HepG2 (cell line): ENCODE data around the gene VAMP2. TPM values are rescaled to one million over a fixed set of nuclear protein-coding genes. Genes with fewer than 3 reads are reported as not detected.
A peak's percentile ranks its signal among the peaks of the same experiment; 100 is the strongest.

Experiments used
- ATF1 ChIP-seq: IDR thresholded peaks from 2 replicates; pipeline ENCODE4 v1.6.1; 2016; ENCODE audit warnings: mild to moderate bottlenecking, control low read depth
- CBX5 ChIP-seq: sonication (generic); formaldehyde crosslinking; IDR thresholded peaks from 2 replicates; pipeline ENCODE4 v1.4.0; 2020; ENCODE audit warnings: missing genetic modification reagents, borderline replicate concordance
- KAT2B ChIP-seq: fragments of 150-350 bp; IDR thresholded peaks from 2 replicates; pipeline ENCODE4 v1.6.1; 2014; ENCODE audit warnings: low read depth, low read length, borderline replicate concordance
- LCORL ChIP-seq, 2 experiments: fragments of 450-650 bp in 1 of 2; sonication (generic) in 1 of 2; formaldehyde crosslinking in 1 of 2; IDR thresholded peaks; 2 replicates each; pipeline versions ENCODE4 v1.5.0 to v1.6.1; 2017 to 2020; ENCODE audit warnings: antibody characterized with exemption in 1 of 2, missing genetic modification reagents in 1 of 2
- NAIF1 ChIP-seq: sonication (generic); formaldehyde crosslinking; IDR thresholded peaks from 2 replicates; pipeline ENCODE4 v1.5.0; 2020; ENCODE audit warnings: mild to moderate bottlenecking, missing genetic modification reagents, borderline replicate concordance
- RARA ChIP-seq: IDR thresholded peaks from 2 replicates; pipeline ENCODE4 v1.6.1; 2016; ENCODE audit warnings: missing genetic modification reagents, missing compliant biosample characterization
- SALL1 ChIP-seq: sonication (generic); formaldehyde crosslinking; IDR thresholded peaks from 2 replicates; pipeline ENCODE4 v1.8.0; 2022; ENCODE audit warnings: mild to moderate bottlenecking, missing genetic modification reagents
- TEAD2 ChIP-seq: sonication (generic); formaldehyde crosslinking; IDR thresholded peaks from 2 replicates; pipeline ENCODE4 v1.9.0; 2021; ENCODE audit warnings: missing genetic modification reagents
- YY1 ChIP-seq: IDR thresholded peaks from 2 replicates; pipeline ENCODE4 v1.6.1; 2011; ENCODE audit warnings: low read length, low read depth, moderate library complexity, mild to moderate bottlenecking; ENCODE audit not compliant: insufficient read depth, insufficient replicate concordance
- ZKSCAN5 ChIP-seq: sonication (generic); formaldehyde crosslinking; IDR thresholded peaks from 2 replicates; pipeline ENCODE4 v1.5.1; 2020; ENCODE audit warnings: mild to moderate bottlenecking, missing genetic modification reagents
- ZMYM3 ChIP-seq: sonication (generic); formaldehyde crosslinking; IDR thresholded peaks from 2 replicates; pipeline ENCODE4 v1.5.1; 2020; ENCODE audit warnings: mild to moderate bottlenecking, missing genetic modification reagents
- ZNF124 ChIP-seq: sonication (generic); formaldehyde crosslinking; IDR thresholded peaks from 2 replicates; pipeline ENCODE4 v1.4.0; 2020; ENCODE audit warnings: missing genetic modification reagents
- ZNF430 ChIP-seq: sonication (generic); formaldehyde crosslinking; IDR thresholded peaks from 2 replicates; pipeline ENCODE4 v1.9.0; 2021; ENCODE audit warnings: mild to moderate bottlenecking, missing genetic modification reagents
- polyA plus RNA-seq, 8 experiments: library from polyadenylated mRNA; depleted of rRNA in 3 of 8; stranded (reverse) in 7 of 8; unstranded in 1 of 8; fragments of >200 nt; fragmentation: Illumina TruSeq in 4 of 8; extraction: Trizol in 4 of 8; gene quantifications; 2 replicates each; pipeline versions ENCODE4 v1.2.1 to v1.2.3, GENCODE V29; 2011 to 2016; ENCODE audit warnings: low read depth in 4 of 8, missing spikeins in 1 of 8, mixed read lengths in 1 of 8; ENCODE audit not compliant: insufficient read depth in 1 of 8
- total RNA-seq, 5 experiments: library from RNA; depleted of rRNA; stranded (reverse); fragments of >200 nt; fragmentation: Illumina TruSeq; extraction: Trizol; gene quantifications; 2 replicates each; pipeline ENCODE4 v1.2.3, GENCODE V29; 2016; ENCODE audit warnings: low read depth in 1 of 5
- TF ChIP-seq, protein P1 (sequence below): sonication (generic); formaldehyde crosslinking; IDR thresholded peaks from 2 replicates; pipeline ENCODE4 v1.9.0; 2021; ENCODE audit warnings: mild to moderate bottlenecking, missing genetic modification reagents
- TF ChIP-seq, protein P2 (sequence below): sonication (generic); formaldehyde crosslinking; IDR thresholded peaks from 2 replicates; pipeline ENCODE4 v1.4.0; 2020; ENCODE audit warnings: missing genetic modification reagents
- TF ChIP-seq, protein P3 (sequence below): sonication (generic); formaldehyde crosslinking; IDR thresholded peaks from 2 replicates; pipeline ENCODE4 v1.5.0; 2020; ENCODE audit warnings: mild to moderate bottlenecking, missing genetic modification reagents
- TF ChIP-seq, protein P4 (sequence below): sonication (generic); formaldehyde crosslinking; IDR thresholded peaks from 2 replicates; pipeline ENCODE4 v1.8.0; 2022; ENCODE audit warnings: mild to moderate bottlenecking, missing genetic modification reagents, borderline replicate concordance

Gene VAMP2
- total and polyA plus RNA-seq, 2 of the 13 experiments (the other 11 are each of a cell fraction or from before 2014, with no cell fraction given): 3.9 to 17.2 TPM

DNA sequence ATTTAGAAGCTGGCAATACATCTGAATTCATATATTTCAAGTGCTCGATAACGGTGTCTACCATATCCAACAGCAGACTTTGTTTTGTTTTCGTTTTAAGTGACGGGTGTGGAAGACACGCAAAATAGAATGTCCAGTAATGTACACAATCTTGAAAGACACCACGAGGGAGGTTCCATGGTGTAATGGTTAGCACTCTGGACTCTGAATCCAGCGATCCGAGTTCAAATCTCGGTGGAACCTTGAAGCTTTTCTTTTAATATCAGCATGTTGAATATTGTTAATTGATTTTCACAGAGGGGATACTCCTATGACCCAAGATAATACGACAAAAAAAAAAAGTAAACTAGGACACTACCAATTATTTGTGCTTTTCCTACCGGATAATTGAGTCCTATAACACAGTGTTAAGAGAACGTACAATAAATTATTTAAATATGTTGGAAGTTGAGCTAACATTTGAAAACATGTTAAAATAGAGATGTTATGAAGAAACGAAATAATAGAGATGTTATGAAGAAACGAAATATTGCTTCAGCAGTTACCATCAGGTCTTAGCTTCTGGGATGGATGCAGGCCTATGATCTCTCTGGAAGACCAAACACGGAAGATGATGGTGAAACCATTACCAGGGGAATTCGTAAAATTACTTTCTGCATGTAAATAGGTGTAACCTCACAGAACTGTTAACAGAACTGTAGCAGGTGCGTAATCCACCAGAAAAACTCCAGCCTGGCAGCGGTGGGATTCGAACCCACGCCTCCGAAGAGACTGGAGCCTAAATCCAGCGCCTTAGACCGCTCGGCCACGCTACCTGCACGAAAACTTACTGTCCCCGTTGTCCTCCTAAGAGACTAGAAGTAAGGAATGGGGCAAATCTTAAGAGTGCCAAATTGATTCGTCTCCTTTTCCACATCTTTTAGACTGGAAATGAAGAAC, 42.9 kb downstream of the VAMP2 start (continued):
- TF ChIP-seq, protein P1, sequence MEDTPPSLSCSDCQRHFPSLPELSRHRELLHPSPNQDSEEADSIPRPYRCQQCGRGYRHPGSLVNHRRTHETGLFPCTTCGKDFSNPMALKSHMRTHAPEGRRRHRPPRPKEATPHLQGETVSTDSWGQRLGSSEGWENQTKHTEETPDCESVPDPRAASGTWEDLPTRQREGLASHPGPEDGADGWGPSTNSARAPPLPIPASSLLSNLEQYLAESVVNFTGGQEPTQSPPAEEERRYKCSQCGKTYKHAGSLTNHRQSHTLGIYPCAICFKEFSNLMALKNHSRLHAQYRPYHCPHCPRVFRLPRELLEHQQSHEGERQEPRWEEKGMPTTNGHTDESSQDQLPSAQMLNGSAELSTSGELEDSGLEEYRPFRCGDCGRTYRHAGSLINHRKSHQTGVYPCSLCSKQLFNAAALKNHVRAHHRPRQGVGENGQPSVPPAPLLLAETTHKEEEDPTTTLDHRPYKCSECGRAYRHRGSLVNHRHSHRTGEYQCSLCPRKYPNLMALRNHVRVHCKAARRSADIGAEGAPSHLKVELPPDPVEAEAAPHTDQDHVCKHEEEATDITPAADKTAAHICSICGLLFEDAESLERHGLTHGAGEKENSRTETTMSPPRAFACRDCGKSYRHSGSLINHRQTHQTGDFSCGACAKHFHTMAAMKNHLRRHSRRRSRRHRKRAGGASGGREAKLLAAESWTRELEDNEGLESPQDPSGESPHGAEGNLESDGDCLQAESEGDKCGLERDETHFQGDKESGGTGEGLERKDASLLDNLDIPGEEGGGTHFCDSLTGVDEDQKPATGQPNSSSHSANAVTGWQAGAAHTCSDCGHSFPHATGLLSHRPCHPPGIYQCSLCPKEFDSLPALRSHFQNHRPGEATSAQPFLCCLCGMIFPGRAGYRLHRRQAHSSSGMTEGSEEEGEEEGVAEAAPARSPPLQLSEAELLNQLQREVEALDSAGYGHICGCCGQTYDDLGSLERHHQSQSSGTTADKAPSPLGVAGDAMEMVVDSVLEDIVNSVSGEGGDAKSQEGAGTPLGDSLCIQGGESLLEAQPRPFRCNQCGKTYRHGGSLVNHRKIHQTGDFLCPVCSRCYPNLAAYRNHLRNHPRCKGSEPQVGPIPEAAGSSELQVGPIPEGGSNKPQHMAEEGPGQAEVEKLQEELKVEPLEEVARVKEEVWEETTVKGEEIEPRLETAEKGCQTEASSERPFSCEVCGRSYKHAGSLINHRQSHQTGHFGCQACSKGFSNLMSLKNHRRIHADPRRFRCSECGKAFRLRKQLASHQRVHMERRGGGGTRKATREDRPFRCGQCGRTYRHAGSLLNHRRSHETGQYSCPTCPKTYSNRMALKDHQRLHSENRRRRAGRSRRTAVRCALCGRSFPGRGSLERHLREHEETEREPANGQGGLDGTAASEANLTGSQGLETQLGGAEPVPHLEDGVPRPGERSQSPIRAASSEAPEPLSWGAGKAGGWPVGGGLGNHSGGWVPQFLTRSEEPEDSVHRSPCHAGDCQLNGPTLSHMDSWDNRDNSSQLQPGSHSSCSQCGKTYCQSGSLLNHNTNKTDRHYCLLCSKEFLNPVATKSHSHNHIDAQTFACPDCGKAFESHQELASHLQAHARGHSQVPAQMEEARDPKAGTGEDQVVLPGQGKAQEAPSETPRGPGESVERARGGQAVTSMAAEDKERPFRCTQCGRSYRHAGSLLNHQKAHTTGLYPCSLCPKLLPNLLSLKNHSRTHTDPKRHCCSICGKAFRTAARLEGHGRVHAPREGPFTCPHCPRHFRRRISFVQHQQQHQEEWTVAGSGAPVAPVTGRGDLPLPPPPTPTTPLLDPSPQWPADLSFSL: no peak
- no peak for TF ChIP-seq ZKSCAN5 (CRISPR knock-in tag)
- TF ChIP-seq NAIF1 (CRISPR knock-in tag): 0 out of 2 replicates have a peak, but pooled peaks have one; percentile 28
- no peak for TF ChIP-seq LCORL (IDR thresholded peaks at IDR 0.05)
- peak; percentile 53; the same call in 1 of the 2 replicates for TF ChIP-seq LCORL (CRISPR knock-in tag; IDR thresholded peaks at IDR 0.05)
- no peak for TF ChIP-seq RARA (CRISPR knock-in tag)
- no peak for TF ChIP-seq TEAD2 (CRISPR knock-in tag)
- no peak; the same call in 1 of the 2 replicates for TF ChIP-seq ZNF430
- TF ChIP-seq, protein P2, sequence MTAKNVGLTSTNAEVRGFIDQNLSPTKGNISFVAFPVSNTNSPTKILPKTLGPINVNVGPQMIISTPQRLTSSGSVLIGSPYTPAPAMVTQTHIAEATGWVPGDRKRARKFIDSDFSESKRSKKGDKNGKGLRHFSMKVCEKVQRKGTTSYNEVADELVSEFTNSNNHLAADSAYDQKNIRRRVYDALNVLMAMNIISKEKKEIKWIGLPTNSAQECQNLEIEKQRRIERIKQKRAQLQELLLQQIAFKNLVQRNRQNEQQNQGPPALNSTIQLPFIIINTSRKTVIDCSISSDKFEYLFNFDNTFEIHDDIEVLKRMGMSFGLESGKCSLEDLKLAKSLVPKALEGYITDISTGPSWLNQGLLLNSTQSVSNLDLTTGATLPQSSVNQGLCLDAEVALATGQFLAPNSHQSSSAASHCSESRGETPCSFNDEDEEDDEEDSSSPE: peak; percentile 26; the same call in 1 of the 2 replicates
- peak; percentile 88 for TF ChIP-seq ZNF124 (CRISPR knock-in tag)
- no peak for TF ChIP-seq KAT2B
- no peak for TF ChIP-seq ZMYM3 (CRISPR knock-in tag)
- peak; percentile 62; the same call in 1 of the 2 replicates for TF ChIP-seq CBX5 (CRISPR knock-in tag)
- TF ChIP-seq YY1: peak; percentile 25
- TF ChIP-seq, protein P3, sequence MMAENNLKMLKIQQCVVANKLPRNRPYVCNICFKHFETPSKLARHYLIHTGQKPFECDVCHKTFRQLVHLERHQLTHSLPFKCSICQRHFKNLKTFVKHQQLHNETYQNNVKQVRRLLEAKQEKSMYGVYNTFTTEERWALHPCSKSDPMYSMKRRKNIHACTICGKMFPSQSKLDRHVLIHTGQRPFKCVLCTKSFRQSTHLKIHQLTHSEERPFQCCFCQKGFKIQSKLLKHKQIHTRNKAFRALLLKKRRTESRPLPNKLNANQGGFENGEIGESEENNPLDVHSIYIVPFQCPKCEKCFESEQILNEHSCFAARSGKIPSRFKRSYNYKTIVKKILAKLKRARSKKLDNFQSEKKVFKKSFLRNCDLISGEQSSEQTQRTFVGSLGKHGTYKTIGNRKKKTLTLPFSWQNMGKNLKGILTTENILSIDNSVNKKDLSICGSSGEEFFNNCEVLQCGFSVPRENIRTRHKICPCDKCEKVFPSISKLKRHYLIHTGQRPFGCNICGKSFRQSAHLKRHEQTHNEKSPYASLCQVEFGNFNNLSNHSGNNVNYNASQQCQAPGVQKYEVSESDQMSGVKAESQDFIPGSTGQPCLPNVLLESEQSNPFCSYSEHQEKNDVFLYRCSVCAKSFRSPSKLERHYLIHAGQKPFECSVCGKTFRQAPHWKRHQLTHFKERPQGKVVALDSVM: no peak
- TF ChIP-seq, protein P4, sequence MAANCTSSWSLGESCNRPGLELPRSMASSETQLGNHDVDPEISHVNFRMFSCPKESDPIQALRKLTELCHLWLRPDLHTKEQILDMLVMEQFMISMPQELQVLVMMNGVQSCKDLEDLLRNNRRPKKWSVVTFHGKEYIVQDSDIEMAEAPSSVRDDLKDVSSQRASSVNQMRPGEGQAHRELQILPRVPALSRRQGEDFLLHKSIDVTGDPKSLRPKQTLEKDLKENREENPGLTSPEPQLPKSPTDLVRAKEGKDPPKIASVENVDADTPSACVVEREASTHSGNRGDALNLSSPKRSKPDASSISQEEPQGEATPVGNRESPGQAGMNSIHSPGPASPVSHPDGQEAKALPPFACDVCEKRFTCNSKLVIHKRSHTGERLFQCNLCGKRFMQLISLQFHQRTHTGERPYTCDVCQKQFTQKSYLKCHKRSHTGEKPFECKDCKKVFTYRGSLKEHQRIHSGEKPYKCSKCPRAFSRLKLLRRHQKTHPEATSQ (CRISPR knock-in tag): no peak
- TF ChIP-seq SALL1 (CRISPR knock-in tag): peak; percentile 36; the same call in 1 of the 2 replicates
- no peak; the same call in none of the 2 replicates for TF ChIP-seq ATF1 (CRISPR knock-in tag)
